ENCODE results near the gene TUBGCP5. TPM values are rescaled to one million over a fixed set of nuclear protein-coding genes. Genes with fewer than 3 reads are reported as not detected.

The TUBGCP5 gene
- total RNA-seq, 1 experiment from 2014 or later: 23.3 TPM

GRCh38 chr15:22952796-22953579, 86.4 kb downstream of the TUBGCP5 start:
- no TSS peak for BruUV-seq (replicated peaks)
- ChIA-PET POLR2A (no interaction called here), CTCF (no interaction called here)
- intact Hi-C loops (cut with micrococcal nuclease; ENCODE audit: unreplicated experiment): no loop called here
- Histone ChIP-seq H3K27ac (ENCODE audit: low read length) (no peak overlapping the region), H3K27me3 (ENCODE audit: control insufficient read depth, insufficient read depth, low read length) (no peaks in the 10 kb centered on the region), H3K36me3 (ENCODE audit: control insufficient read depth, insufficient read depth, low read length) (no peaks in the 10 kb centered on the region), H3K4me1 (ENCODE audit: control insufficient read depth, insufficient read depth, low read length) (peaks cover 26% of the 10 kb centered on the region), H3K4me3 (ENCODE audit: low read depth in 2 of 2, low read length in 2 of 2) (no peak overlapping the region), H3K9me3 (ENCODE audit: control insufficient read depth, insufficient read depth, low read depth, low read length) (no peaks in the 10 kb centered on the region)
- in situ Hi-C loops (cut with HindIII; ENCODE audit: low pct_unique_long_range_greater_than_20kb, low sequenced_read_pairs): no loop called here
- DNase-seq (ENCODE audit: low read depth, low spot score) (no peak), ATAC-seq (no peak)
- TF ChIP-seq SIN3A (IDR thresholded peaks at IDR 0.05; ENCODE audit: borderline replicate concordance, insufficient read depth, low read depth, low read length): no peak

GRCh38 chr15:22951381-22952280, 87.7 kb downstream of the TUBGCP5 start:
- ChIA-PET POLR2A (no interaction called here), CTCF (no interaction called here)
- no peak for TF ChIP-seq SIN3A (IDR thresholded peaks at IDR 0.05; ENCODE audit: borderline replicate concordance, insufficient read depth, low read depth, low read length)
- no peak for TF ChIP-seq POLR2AphosphoS5 (IDR thresholded peaks at IDR 0.05; ENCODE audit: low read depth, low read length)
- no peak for TF ChIP-seq TCF7L2 (IDR thresholded peaks at IDR 0.05; ENCODE audit: low read depth, low read length)
- no peak for TF ChIP-seq REST (IDR thresholded peaks at IDR 0.05; ENCODE audit: insufficient read depth in 1 of 2, low read depth in 2 of 2, low read length in 1 of 2)
- no peak for TF ChIP-seq CTCF (IDR thresholded peaks at IDR 0.05)
- no peaks in the 10 kb centered on the region for H3K9me3 ChIP-seq (ENCODE audit: control insufficient read depth, insufficient read depth, low read depth, low read length)
- ATAC-seq (no peak), DNase-seq (ENCODE audit: low read depth, low spot score) (no peak)
- in situ Hi-C loops (cut with HindIII; ENCODE audit: low pct_unique_long_range_greater_than_20kb, low sequenced_read_pairs): no loop called here
- peaks cover 23% of the 10 kb centered on the region for H3K4me1 ChIP-seq (ENCODE audit: control insufficient read depth, insufficient read depth, low read length)
- H3K4me3 ChIP-seq (ENCODE audit: low read depth in 2 of 2, low read length in 2 of 2): no peak overlapping the region
- no peaks in the 10 kb centered on the region for H3K27me3 ChIP-seq (ENCODE audit: control insufficient read depth, insufficient read depth, low read length)
- BruUV-seq (replicated peaks): no TSS peak
- H3K36me3 ChIP-seq (ENCODE audit: control insufficient read depth, insufficient read depth, low read length): no peaks in the 10 kb centered on the region
- no peak overlapping the region for H3K27ac ChIP-seq (ENCODE audit: low read length)
- intact Hi-C loops (cut with micrococcal nuclease; ENCODE audit: unreplicated experiment): no loop called here

Data from Panc1 (cell line).